ENCODE results near the gene CACNG5. TPM values are rescaled to one million over a fixed set of nuclear protein-coding genes. Genes with fewer than 3 reads are reported as not detected.
A peak's percentile ranks its signal among the peaks of the same experiment; 100 is the strongest.

CACNG5 gene
- total RNA-seq, 1 experiment from 2014 or later: not detected

GRCh38 chr17:66904760-66905624 is 70.1 kb downstream of the CACNG5 start:
- Mint-ChIP-seq H3K4me1 (ENCODE audit: low read depth, unreplicated experiment) (peaks cover 41% of the 10 kb centered on the region), H3K9me3 (ENCODE audit: low read depth, unreplicated experiment) (no peaks in the 10 kb centered on the region), H3K27ac (ENCODE audit: unreplicated experiment) (peak overlapping the region; percentile 77), H3K36me3 (ENCODE audit: insufficient read depth, unreplicated experiment) (no peaks in the 10 kb centered on the region), H3K27me3 (ENCODE audit: unreplicated experiment) (peaks cover 13% of the 10 kb centered on the region), H3K4me3 (ENCODE audit: low read depth, unreplicated experiment) (peak overlapping the region; percentile 40)
- intact Hi-C loops (cut with micrococcal nuclease; ENCODE audit: unreplicated experiment): loop anchor here (5.0 to 10.0 kb wide), 2 partner anchors 648 to 700 kb away; no protein-coding TSS in a partner anchor
- CTCF ChIA-PET: interaction anchor here (0.6 to 1.6 kb wide), 5 partner anchors 10 to 652 kb away, joined by 3 to 7 read pairs (median 3); no protein-coding TSS in a partner anchor
- TF ChIP-seq, protein P1, sequence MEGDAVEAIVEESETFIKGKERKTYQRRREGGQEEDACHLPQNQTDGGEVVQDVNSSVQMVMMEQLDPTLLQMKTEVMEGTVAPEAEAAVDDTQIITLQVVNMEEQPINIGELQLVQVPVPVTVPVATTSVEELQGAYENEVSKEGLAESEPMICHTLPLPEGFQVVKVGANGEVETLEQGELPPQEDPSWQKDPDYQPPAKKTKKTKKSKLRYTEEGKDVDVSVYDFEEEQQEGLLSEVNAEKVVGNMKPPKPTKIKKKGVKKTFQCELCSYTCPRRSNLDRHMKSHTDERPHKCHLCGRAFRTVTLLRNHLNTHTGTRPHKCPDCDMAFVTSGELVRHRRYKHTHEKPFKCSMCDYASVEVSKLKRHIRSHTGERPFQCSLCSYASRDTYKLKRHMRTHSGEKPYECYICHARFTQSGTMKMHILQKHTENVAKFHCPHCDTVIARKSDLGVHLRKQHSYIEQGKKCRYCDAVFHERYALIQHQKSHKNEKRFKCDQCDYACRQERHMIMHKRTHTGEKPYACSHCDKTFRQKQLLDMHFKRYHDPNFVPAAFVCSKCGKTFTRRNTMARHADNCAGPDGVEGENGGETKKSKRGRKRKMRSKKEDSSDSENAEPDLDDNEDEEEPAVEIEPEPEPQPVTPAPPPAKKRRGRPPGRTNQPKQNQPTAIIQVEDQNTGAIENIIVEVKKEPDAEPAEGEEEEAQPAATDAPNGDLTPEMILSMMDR (IDR thresholded peaks at IDR 0.05; ENCODE audit: unreplicated experiment): no peak
- BruUV-seq (replicated peaks): no TSS peak
- peak; percentile 40 for DNase-seq

DNA sequence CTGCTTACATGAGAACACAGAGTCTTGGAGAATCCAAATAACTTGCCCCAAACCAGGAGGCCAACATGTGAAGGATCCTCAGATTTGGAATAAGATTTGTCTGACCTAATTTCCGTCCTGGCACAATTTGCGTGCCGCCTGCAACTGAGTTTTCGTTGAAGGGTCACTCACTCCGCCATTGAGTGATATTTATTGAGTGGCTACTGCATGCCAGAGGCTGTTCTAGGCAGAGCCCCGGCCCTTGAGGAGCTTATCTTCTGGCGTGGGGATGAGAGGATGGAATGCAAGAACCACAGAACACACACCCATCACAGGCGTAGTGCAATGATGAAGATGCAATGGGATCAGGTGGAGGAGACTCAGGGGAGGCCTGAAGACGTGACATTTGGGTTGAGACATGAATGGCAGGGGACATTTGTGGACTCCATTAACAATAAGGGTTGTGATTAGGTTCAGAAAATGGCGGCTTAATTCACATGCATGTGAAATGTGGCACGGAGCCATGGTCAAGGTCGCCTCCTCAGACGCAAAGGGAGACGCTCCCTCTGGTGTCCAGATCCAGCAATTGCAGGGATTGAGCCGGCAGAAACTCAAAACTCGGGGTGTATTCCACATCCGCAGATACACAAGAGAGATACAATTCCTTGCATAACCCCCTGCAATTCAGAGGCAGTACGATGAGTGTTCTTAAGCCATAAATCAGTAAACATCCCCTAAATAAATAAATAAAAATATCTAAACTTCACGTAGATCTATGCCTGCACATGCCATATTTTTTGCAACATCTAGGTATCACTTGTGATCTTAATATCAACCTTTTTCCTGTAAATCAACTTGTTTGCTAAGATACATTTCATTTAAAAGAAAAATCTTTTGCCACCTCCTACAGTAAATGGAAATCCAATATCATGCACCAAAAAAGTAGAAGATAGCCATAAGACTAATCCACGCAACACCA is 71.7 kb downstream of the CACNG5 start:
- peak; percentile 81 for DNase-seq
- peak overlapping the region; percentile 12 for H3K27ac Mint-ChIP-seq (ENCODE audit: unreplicated experiment)
- H3K27me3 Mint-ChIP-seq (ENCODE audit: unreplicated experiment): peaks cover 10% of the 10 kb centered on the region
- BruUV-seq (replicated peaks): no TSS peak
- H3K9me3 Mint-ChIP-seq (ENCODE audit: low read depth, unreplicated experiment): no peaks in the 10 kb centered on the region
- H3K4me1 Mint-ChIP-seq (ENCODE audit: low read depth, unreplicated experiment): peaks cover 41% of the 10 kb centered on the region
- TF ChIP-seq, protein P1 (IDR thresholded peaks at IDR 0.05; ENCODE audit: unreplicated experiment): peak; percentile 78
- H3K4me3 Mint-ChIP-seq (ENCODE audit: low read depth, unreplicated experiment): no peak overlapping the region
- CTCF ChIA-PET: no interaction called here
- H3K36me3 Mint-ChIP-seq (ENCODE audit: insufficient read depth, unreplicated experiment): no peaks in the 10 kb centered on the region
- intact Hi-C loops (cut with micrococcal nuclease; ENCODE audit: unreplicated experiment): loop anchor here (1.0 to 10.0 kb wide), 3 partner anchors 191 to 702 kb away; no protein-coding TSS in a partner anchor

GRCh38 chr17:66909804-66910373 is 75.0 kb downstream of the CACNG5 start:
- Mint-ChIP-seq H3K4me3 (ENCODE audit: low read depth, unreplicated experiment) (no peak overlapping the region), H3K4me1 (ENCODE audit: low read depth, unreplicated experiment) (peaks cover 25% of the 10 kb centered on the region), H3K27ac (ENCODE audit: unreplicated experiment) (no peak overlapping the region), H3K9me3 (ENCODE audit: low read depth, unreplicated experiment) (no peaks in the 10 kb centered on the region), H3K27me3 (ENCODE audit: unreplicated experiment) (no peaks in the 10 kb centered on the region), H3K36me3 (ENCODE audit: insufficient read depth, unreplicated experiment) (no peaks in the 10 kb centered on the region)
- TF ChIP-seq, protein P1 (IDR thresholded peaks at IDR 0.05; ENCODE audit: unreplicated experiment): no peak
- CTCF ChIA-PET: interaction anchor here (0.7 kb wide), 1 partner anchor 684 kb away, joined by 3 read pairs; no protein-coding TSS in a partner anchor
- intact Hi-C loops (cut with micrococcal nuclease; ENCODE audit: unreplicated experiment): loop anchor here (5.0 to 10.0 kb wide), 2 partner anchors 653 to 705 kb away; no protein-coding TSS in a partner anchor
- DNase-seq: no peak
- no TSS peak for BruUV-seq (replicated peaks)

All from Calu3 (cell line).